HG03469 (cell line): ENCODE results near the gene NGDN.

Source experiments
- ATAC-seq: cut with Tn5 transposase; IDR thresholded peaks from one replicate; pipeline ENCODE4 v1.9.1; 2021; ENCODE audit warnings: mild to moderate bottlenecking, moderate library complexity, moderate number of reproducible peaks; ENCODE audit not compliant: unreplicated experiment

Gene NGDN

GRCh38 chr14:23520899-23521533, 51.5 kb downstream of the NGDN start:
- ATAC-seq, result no peak

- ATAC-seq, result no peak
Observed at GRCh38 chr14:23521785-23522640, 52.5 kb downstream of the NGDN start.

DNA sequence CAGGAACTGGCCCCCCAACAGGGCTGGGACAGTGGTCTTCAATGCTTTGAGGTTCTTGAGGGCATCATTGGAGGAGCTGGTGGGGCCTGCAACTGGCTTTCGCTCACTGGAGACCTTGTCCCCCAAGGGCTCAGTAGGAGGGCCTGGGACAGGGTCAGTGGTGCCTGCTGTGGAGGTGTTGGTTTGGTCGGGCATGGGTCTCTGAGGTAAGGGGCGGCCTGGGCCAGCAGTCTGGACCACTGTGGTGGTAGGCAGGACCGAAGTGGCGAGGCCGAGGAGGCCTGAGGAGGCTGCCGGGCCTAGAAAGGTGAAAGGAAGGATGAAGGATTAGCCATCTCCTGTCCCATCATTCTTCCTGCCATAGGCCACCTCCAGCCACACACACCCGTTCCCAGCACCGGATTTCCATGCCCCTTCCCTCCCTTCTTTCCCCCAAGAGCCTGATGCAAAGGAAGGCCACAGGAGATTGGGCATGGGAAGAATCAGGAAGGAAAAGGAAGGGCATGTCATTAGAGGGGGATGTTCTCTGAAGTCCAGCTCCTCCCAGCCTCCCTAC, 53.2 kb downstream of the NGDN start:
- no peak for ATAC-seq

- no peak for ATAC-seq
Observed at GRCh38 chr14:23523229-23524016, 53.9 kb downstream of the NGDN start.

- ATAC-seq, result no peak
Observed at GRCh38 chr14:23524954-23525353, 55.5 kb downstream of the NGDN start.

- no peak for ATAC-seq
Observed at GRCh38 chr14:23525611-23526010, 56.1 kb downstream of the NGDN start.
